Neural progenitor cell (in vitro differentiated cells): ENCODE measurements around the gene ZC3H12C. TPM values are rescaled to one million over a fixed set of nuclear protein-coding genes. Genes with fewer than 3 reads are reported as not detected.

ENCODE experiments used
- DNase-seq: peaks from one replicate; pipeline ENCODE4 v3.0.0-alpha.2; 2016; ENCODE audit warnings: low spot score
- H2AFZ ChIP-seq: fragments of 200-600 bp; sonication (generic); replicated peaks from 2 replicates; pipeline ENCODE4 v1.6.1; 2016; ENCODE audit warnings: antibody characterized with exemption
- H3F3A ChIP-seq: fragments of 200-600 bp; sonication (generic); 2 replicates; pipeline ENCODE4 v1.6.1; 2016; ENCODE audit warnings: antibody characterized with exemption, low read depth
- H3K27ac ChIP-seq: fragments of 200-600 bp; sonication (generic); 2 replicates; pipeline ENCODE4 v1.5.1; 2016; ENCODE audit warnings: mild to moderate bottlenecking
- H3K27me3 ChIP-seq: fragments of 200-600 bp; sonication (generic); 2 replicates; pipeline ENCODE4 v1.6.1; 2016; ENCODE audit warnings: mild to moderate bottlenecking, moderate library complexity
- H3K36me3 ChIP-seq: fragments of 200-600 bp; sonication (generic); 2 replicates; pipeline ENCODE4 v1.5.1; 2016
- H3K4me1 ChIP-seq: fragments of 200-600 bp; sonication (generic); 2 replicates; pipeline ENCODE4 v1.6.1; 2016; ENCODE audit warnings: mixed run types
- H3K4me2 ChIP-seq: fragments of 200-600 bp; sonication (generic); 2 replicates; pipeline ENCODE4 v1.6.1; 2016
- H3K4me3 ChIP-seq: fragments of 200-600 bp; sonication (generic); 2 replicates; pipeline ENCODE4 v1.5.1; 2016
- H3K79me2 ChIP-seq: fragments of 200-600 bp; sonication (generic); 2 replicates; pipeline ENCODE4 v1.6.1; 2016; ENCODE audit warnings: low read depth
- H3K9ac ChIP-seq: fragments of 200-600 bp; sonication (generic); 2 replicates; pipeline ENCODE4 v1.6.1; 2016
- H3K9me3 ChIP-seq: fragments of 200-600 bp; sonication (generic); 2 replicates; pipeline ENCODE4 v1.5.1; 2016; ENCODE audit warnings: low read depth
- H4K20me1 ChIP-seq: fragments of 200-600 bp; sonication (generic); 2 replicates; pipeline ENCODE4 v1.6.1; 2016; ENCODE audit warnings: low read depth
- H3K27ac Mint-ChIP-seq: 3 replicates; pipeline ENCODE4 v1.8.0; 2021; ENCODE audit warnings: mixed read lengths
- H3K27me3 Mint-ChIP-seq: 2 replicates; pipeline ENCODE4 v1.8.0; 2022; ENCODE audit warnings: low read depth, mild to moderate bottlenecking, inconsistent platforms, moderate library complexity, mixed read lengths; ENCODE audit not compliant: insufficient read depth
- H3K36me3 Mint-ChIP-seq: 3 replicates; pipeline ENCODE4 v1.8.0; 2021; ENCODE audit warnings: mixed read lengths
- H3K4me1 Mint-ChIP-seq: 3 replicates; pipeline ENCODE4 v1.8.0; 2021; ENCODE audit warnings: mixed read lengths
- H3K4me3 Mint-ChIP-seq: 3 replicates; pipeline ENCODE4 v1.8.0; 2021; ENCODE audit warnings: mild to moderate bottlenecking, moderate library complexity, mixed read lengths
- H3K9me3 Mint-ChIP-seq: 3 replicates; pipeline ENCODE4 v1.8.0; 2020; ENCODE audit warnings: mixed read lengths
- EZH2 ChIP-seq: fragments of 200-600 bp; sonication (generic); IDR thresholded peaks from 2 replicates; pipeline ENCODE4 v1.6.1; 2017; ENCODE audit warnings: antibody characterized with exemption, mild to moderate bottlenecking, moderate library complexity
- EZH2phosphoT487 ChIP-seq: fragments of 200-600 bp; sonication (generic); IDR thresholded peaks from 2 replicates; pipeline ENCODE4 v1.6.1; 2017; ENCODE audit warnings: antibody characterized with exemption
- total RNA-seq: library from RNA; depleted of rRNA; stranded (reverse); fragments of >200 nt; gene quantifications from 2 replicates; pipeline ENCODE4 v1.2.3, GENCODE V29; 2015; ENCODE audit warnings: low replicate concordance
- TF ChIP-seq, protein P1 (sequence below): fragments of 200-600 bp; sonication (generic); IDR thresholded peaks from 2 replicates; pipeline ENCODE4 v1.5.1; 2017; ENCODE audit warnings: antibody characterized with exemption, mild to moderate bottlenecking

Gene ZC3H12C
- total RNA-seq, 1 donor from 2014 or later, result 31.8 TPM

DNA sequence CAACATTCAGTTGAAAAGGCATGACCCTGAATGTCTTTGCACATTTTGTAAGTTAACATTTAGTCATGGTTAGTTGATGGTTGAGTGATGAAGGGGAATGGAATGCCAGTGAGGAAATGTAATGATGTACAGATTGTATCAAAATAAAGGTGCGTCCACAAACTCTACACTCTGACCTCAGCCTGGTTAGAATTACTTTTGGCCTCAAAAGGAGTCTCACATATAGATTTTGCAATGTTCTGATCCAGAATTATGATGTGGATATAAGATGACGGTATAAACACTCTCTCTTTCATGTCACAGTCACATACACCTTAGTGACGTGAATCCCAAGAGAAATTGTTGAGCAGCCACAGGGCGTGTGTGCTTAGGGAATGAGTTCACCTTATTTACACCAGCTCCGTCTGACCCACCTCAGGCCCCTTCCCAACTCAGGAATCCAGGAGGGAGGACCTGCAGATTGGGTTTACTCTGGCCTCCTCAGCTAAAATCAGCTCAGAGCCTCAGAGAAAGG is 103.1 kb downstream of the ZC3H12C start:
- TF ChIP-seq, protein P1, sequence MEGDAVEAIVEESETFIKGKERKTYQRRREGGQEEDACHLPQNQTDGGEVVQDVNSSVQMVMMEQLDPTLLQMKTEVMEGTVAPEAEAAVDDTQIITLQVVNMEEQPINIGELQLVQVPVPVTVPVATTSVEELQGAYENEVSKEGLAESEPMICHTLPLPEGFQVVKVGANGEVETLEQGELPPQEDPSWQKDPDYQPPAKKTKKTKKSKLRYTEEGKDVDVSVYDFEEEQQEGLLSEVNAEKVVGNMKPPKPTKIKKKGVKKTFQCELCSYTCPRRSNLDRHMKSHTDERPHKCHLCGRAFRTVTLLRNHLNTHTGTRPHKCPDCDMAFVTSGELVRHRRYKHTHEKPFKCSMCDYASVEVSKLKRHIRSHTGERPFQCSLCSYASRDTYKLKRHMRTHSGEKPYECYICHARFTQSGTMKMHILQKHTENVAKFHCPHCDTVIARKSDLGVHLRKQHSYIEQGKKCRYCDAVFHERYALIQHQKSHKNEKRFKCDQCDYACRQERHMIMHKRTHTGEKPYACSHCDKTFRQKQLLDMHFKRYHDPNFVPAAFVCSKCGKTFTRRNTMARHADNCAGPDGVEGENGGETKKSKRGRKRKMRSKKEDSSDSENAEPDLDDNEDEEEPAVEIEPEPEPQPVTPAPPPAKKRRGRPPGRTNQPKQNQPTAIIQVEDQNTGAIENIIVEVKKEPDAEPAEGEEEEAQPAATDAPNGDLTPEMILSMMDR, result no peak
- no peak for TF ChIP-seq EZH2
- no peak for TF ChIP-seq EZH2phosphoT487
- Mint-ChIP-seq H3K27me3 (no peaks in the 10 kb centered on the region), H3K4me3 (no peak overlapping the region), H3K36me3 (no peaks in the 10 kb centered on the region), H3K4me1 (peaks cover 22% of the 10 kb centered on the region), H3K27ac (no peak overlapping the region), H3K9me3 (no peaks in the 10 kb centered on the region)
- H3K9me3 ChIP-seq, result no peaks in the 10 kb centered on the region
- H3K4me3 ChIP-seq, result no peak overlapping the region
- peaks cover 20% of the 10 kb centered on the region for H3K4me1 ChIP-seq
- no peak overlapping the region for H3K9ac ChIP-seq
- no peaks in the 10 kb centered on the region for H3K27me3 ChIP-seq
- no peak overlapping the region for H2AFZ ChIP-seq
- no peaks in the 10 kb centered on the region for H3K79me2 ChIP-seq
- H3K27ac ChIP-seq, result no peak overlapping the region
- no peaks in the 10 kb centered on the region for H3F3A ChIP-seq
- H3K4me2 ChIP-seq, result no peak overlapping the region
- H4K20me1 ChIP-seq, result no peaks in the 10 kb centered on the region
- H3K36me3 ChIP-seq, result no peaks in the 10 kb centered on the region
- DNase-seq, result no peak

DNA sequence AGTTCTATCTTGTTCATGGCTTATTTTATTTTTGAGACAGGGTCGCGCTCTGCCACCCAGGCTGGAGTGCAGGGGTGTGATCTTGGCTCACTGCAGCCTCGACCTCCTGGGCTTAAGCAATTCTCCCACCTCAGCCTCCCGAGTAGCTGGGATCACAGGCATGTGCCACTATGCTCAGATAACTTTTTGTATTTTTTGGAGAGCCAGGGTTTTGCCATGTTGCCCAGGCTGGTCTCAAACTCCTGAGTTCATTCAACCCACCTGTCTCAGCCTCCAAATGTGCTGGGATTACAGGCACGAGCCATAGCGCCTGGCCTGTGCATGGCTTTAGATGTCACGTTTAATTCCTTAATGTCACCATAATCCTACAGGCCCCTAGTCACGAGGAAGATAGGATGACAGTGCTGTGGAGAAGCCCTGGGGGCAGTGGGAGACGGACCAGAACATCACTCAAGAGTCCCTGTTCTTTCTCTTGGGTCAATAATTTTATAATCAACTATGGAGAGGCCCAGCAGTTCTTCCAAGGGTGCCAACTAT is 103.8 kb downstream of the ZC3H12C start:
- H3K36me3 ChIP-seq, result no peaks in the 10 kb centered on the region
- no peak overlapping the region for H3K4me2 ChIP-seq
- peaks cover 20% of the 10 kb centered on the region for H3K4me1 ChIP-seq
- H3K4me3 ChIP-seq, result no peak overlapping the region
- Mint-ChIP-seq H3K4me3 (no peak overlapping the region), H3K4me1 (peaks cover 23% of the 10 kb centered on the region), H3K9me3 (no peaks in the 10 kb centered on the region), H3K36me3 (no peaks in the 10 kb centered on the region), H3K27ac (no peak overlapping the region), H3K27me3 (no peaks in the 10 kb centered on the region)
- H3K79me2 ChIP-seq, result no peaks in the 10 kb centered on the region
- DNase-seq, result no peak
- H3K27ac ChIP-seq, result no peak overlapping the region
- no peak overlapping the region for H3K9ac ChIP-seq
- H4K20me1 ChIP-seq, result no peaks in the 10 kb centered on the region
- H3K9me3 ChIP-seq, result no peaks in the 10 kb centered on the region
- no peak for TF ChIP-seq EZH2
- TF ChIP-seq EZH2phosphoT487, result no peak
- TF ChIP-seq, protein P1, result no peak
- H3K27me3 ChIP-seq, result no peaks in the 10 kb centered on the region
- H3F3A ChIP-seq, result no peaks in the 10 kb centered on the region
- H2AFZ ChIP-seq, result no peak overlapping the region

DNA sequence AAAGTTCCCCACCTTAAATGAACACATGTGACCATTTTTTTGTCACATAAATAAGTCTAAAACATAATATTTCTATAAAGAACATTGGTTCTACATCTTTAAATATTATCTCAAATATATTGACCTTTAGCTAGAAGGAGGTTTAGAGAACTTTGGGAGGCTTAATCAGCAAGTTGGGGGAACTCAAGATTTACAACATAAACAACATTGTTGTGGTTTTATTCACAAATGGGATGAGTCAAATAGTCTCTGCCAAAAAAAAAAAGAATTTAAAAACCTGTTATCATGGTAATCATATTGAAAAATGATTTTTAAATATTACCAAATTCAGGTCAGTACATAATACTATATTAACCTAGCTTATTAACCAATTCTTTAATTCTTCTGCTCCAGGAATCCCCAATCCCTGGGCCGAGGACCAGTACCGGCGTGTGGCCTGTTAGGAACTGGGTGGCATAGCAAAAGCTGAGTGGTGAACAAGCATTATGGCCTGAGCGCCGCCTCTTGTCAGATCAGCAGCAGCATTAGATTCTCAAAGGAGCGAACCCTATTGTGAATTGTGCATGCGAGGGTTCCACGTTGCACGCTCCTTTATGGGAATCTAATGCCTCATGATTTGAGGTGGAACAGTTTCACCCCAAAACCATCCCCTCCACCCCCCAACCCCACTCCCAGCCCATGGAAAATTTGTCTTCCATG is 105.0 kb downstream of the ZC3H12C start:
- Histone ChIP-seq H2AFZ (no peak overlapping the region), H3K79me2 (no peaks in the 10 kb centered on the region), H3K4me3 (no peak overlapping the region), H3K4me1 (peaks cover 20% of the 10 kb centered on the region), H4K20me1 (no peaks in the 10 kb centered on the region), H3K9ac (no peak overlapping the region), H3K36me3 (no peaks in the 10 kb centered on the region), H3K4me2 (no peak overlapping the region), H3K27ac (no peak overlapping the region), H3K9me3 (no peaks in the 10 kb centered on the region), H3F3A (no peaks in the 10 kb centered on the region), H3K27me3 (no peaks in the 10 kb centered on the region)
- TF ChIP-seq, protein P1, result no peak
- TF ChIP-seq EZH2phosphoT487, result no peak
- TF ChIP-seq EZH2, result no peak
- Mint-ChIP-seq H3K4me3 (no peak overlapping the region), H3K4me1 (peaks cover 23% of the 10 kb centered on the region), H3K27me3 (peaks cover 2% of the 10 kb centered on the region), H3K27ac (no peak overlapping the region), H3K9me3 (no peaks in the 10 kb centered on the region), H3K36me3 (no peaks in the 10 kb centered on the region)
- DNase-seq, result no peak
